Astrocyte (in vitro differentiated cells and primary cell): Measurements from ENCODE around the gene ARL4A. TPM values are rescaled to one million over a fixed set of nuclear protein-coding genes. Genes with fewer than 3 reads are reported as not detected.

Experiments used
- DNase-seq: peaks from one replicate; pipeline ENCODE4 v3.0.0-alpha.2; 2010; ENCODE audit warnings: low read depth
- FAIRE-seq: peaks from 2 replicates; lab custom pipeline; 2011; peaks lifted over from hg19 to GRCh38; lab: Jason Lieb, UNC
- H2AFZ ChIP-seq: 2 replicates; pipeline ENCODE4 v1.6.0; 2012; ENCODE audit warnings: low read depth, low read length, inconsistent platforms
- H3K27ac ChIP-seq: 2 replicates; pipeline ENCODE4 v1.5.1; 2011; ENCODE audit warnings: low read depth, low read length, inconsistent platforms
- H3K27me3 ChIP-seq: 2 replicates; pipeline ENCODE4 v1.6.0; 2011; ENCODE audit warnings: low read length, inconsistent platforms; ENCODE audit not compliant: insufficient read depth
- H3K36me3 ChIP-seq: 2 replicates; pipeline ENCODE4 v1.5.1; 2011; ENCODE audit warnings: low read length, inconsistent platforms; ENCODE audit not compliant: insufficient read depth
- H3K4me1 ChIP-seq: 2 replicates; pipeline ENCODE4 v1.5.1; 2011; ENCODE audit warnings: low read length, inconsistent platforms; ENCODE audit not compliant: insufficient read depth
- H3K4me2 ChIP-seq: 2 replicates; pipeline ENCODE4 v1.6.0; 2012; ENCODE audit warnings: low read length, inconsistent platforms
- H3K4me3 ChIP-seq: 2 replicates; pipeline ENCODE4 v1.5.1; 2011; ENCODE audit warnings: low read depth, mild to moderate bottlenecking, low read length, inconsistent platforms; ENCODE audit not compliant: insufficient read depth
- H3K79me2 ChIP-seq: 2 replicates; pipeline ENCODE4 v1.6.0; 2012; ENCODE audit warnings: mild to moderate bottlenecking, low read length, inconsistent platforms; ENCODE audit not compliant: insufficient read depth
- H3K9ac ChIP-seq: 2 replicates; pipeline ENCODE4 v1.6.0; 2012; ENCODE audit warnings: mild to moderate bottlenecking, low read length, inconsistent platforms
- H3K9me3 ChIP-seq: 2 replicates; pipeline ENCODE4 v1.5.1; 2012; ENCODE audit warnings: low read depth, mild to moderate bottlenecking, low read length, inconsistent platforms; ENCODE audit not compliant: insufficient read depth
- H4K20me1 ChIP-seq: 2 replicates; pipeline ENCODE4 v1.6.0; 2012; ENCODE audit warnings: low read length, inconsistent platforms; ENCODE audit not compliant: insufficient read depth
- H3K27ac Mint-ChIP-seq: one replicate; pipeline ENCODE4 v1.8.0; 2021; ENCODE audit warnings: mild to moderate bottlenecking, mixed read lengths; ENCODE audit not compliant: unreplicated experiment
- H3K27me3 Mint-ChIP-seq: one replicate; pipeline ENCODE4 v1.8.0; 2021; ENCODE audit warnings: low read depth, mixed read lengths; ENCODE audit not compliant: unreplicated experiment
- H3K36me3 Mint-ChIP-seq: one replicate; pipeline ENCODE4 v1.8.0; 2021; ENCODE audit warnings: low read depth, mixed read lengths; ENCODE audit not compliant: unreplicated experiment
- H3K4me1 Mint-ChIP-seq: one replicate; pipeline ENCODE4 v1.8.0; 2021; ENCODE audit warnings: low read depth, mixed read lengths; ENCODE audit not compliant: unreplicated experiment
- H3K4me3 Mint-ChIP-seq: one replicate; pipeline ENCODE4 v1.8.0; 2021; ENCODE audit warnings: mild to moderate bottlenecking, moderate library complexity, mixed read lengths; ENCODE audit not compliant: unreplicated experiment
- H3K9me3 Mint-ChIP-seq: one replicate; pipeline ENCODE4 v1.8.0; 2021; ENCODE audit warnings: mild to moderate bottlenecking, mixed read lengths; ENCODE audit not compliant: unreplicated experiment
- EZH2 ChIP-seq: IDR thresholded peaks from 2 replicates; pipeline ENCODE4 v1.6.1; 2012; ENCODE audit warnings: mild to moderate bottlenecking, low read length, inconsistent platforms; ENCODE audit not compliant: insufficient read depth
- total RNA-seq: library from RNA; stranded (reverse); gene quantifications from 2 replicates; pipeline ENCODE4 v1.2.1, GENCODE V29; 2021
- TF ChIP-seq, protein P1 (sequence below): IDR thresholded peaks from 2 replicates; pipeline ENCODE4 v1.5.1; 2011; ENCODE audit warnings: low read depth, mild to moderate bottlenecking, inconsistent platforms, low read length, moderate library complexity; ENCODE audit not compliant: insufficient read depth

The ARL4A gene
- total RNA-seq, 1 donor from 2014 or later: 34.6 TPM

DNA sequence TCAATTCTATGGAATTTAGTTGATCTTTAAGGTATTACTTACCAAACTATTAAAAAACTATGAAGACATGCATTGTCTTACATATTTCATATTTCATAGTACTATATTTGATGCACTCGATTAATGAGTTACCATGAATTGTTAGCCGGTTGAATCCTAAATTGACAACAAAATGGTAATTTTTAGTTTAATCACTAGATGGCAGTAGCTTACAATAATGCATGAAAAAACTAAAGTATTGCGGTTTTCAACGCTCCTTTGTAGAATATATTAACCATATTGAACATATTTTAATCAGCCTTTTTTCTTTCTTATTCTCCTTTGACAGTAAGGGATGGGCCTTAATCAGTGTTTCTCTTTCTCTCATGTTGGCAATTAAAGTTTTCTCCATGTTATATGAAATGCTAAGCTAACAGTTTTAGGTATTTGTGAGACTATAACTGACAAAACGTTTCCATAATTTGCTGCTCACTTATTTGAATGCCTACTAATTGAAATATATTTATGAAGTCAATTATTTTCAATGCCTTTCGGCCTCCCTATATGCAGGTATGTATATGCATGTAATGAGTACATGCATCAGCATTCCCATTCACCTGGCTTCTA is 48.5 kb upstream of the ARL4A start:
- no peak overlapping the region for H3K27ac Mint-ChIP-seq
- no peak overlapping the region for H2AFZ ChIP-seq

DNA sequence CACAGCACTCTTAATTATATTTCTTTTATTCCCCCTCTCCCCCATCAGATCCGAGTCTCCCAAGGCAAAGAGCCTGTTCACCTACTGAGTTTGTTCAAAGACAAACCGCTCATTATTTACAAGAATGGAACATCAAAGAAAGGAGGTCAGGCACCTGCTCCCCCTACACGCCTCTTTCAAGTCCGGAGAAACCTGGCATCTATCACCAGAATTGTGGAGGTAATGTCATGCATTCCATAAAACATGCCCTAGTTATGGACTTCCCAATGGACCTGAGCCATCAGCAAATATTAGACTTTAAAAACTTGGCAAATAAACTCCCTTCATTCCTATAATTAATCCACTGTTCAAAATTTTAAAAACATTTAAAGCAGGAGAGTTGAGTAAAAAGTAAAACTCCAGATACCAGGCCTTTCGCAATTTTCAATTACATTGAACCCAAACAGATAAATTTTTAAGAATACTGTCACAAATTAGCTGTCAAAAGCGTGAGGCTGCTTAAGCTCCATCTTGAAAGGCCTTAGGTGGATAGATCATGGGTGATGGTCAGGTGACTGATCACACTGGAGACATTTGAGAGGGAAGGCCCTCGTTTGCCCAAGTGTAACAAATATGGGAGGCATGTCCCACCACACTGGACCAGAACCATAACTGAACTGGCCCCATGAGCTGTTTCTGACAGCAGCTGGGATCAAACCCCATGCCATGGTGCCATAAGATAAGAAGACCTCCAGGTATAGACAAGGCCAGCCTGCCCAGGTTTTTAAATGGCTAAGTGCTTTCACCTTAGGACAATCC is 46.9 kb upstream of the ARL4A start:
- Histone ChIP-seq H3K27me3 (peaks cover 9% of the 10 kb centered on the region), H3K4me1 (peaks cover 4% of the 10 kb centered on the region), H3K4me3 (no peak overlapping the region), H2AFZ (no peak overlapping the region), H3K36me3 (no peaks in the 10 kb centered on the region), H4K20me1 (no peaks in the 10 kb centered on the region), H3K79me2 (no peaks in the 10 kb centered on the region), H3K9ac (no peak overlapping the region), H3K4me2 (no peak overlapping the region), H3K9me3 (no peaks in the 10 kb centered on the region), H3K27ac (no peak overlapping the region)
- H3K36me3 Mint-ChIP-seq: no peaks in the 10 kb centered on the region
- no peak for DNase-seq
- H3K27me3 Mint-ChIP-seq: no peaks in the 10 kb centered on the region
- FAIRE-seq: no peak
- H3K27ac Mint-ChIP-seq: peak overlapping the region; percentile 16
- peaks cover under 1% of the 10 kb centered on the region for H3K9me3 Mint-ChIP-seq
- peaks cover 6% of the 10 kb centered on the region for H3K4me1 Mint-ChIP-seq
- TF ChIP-seq, protein P1, sequence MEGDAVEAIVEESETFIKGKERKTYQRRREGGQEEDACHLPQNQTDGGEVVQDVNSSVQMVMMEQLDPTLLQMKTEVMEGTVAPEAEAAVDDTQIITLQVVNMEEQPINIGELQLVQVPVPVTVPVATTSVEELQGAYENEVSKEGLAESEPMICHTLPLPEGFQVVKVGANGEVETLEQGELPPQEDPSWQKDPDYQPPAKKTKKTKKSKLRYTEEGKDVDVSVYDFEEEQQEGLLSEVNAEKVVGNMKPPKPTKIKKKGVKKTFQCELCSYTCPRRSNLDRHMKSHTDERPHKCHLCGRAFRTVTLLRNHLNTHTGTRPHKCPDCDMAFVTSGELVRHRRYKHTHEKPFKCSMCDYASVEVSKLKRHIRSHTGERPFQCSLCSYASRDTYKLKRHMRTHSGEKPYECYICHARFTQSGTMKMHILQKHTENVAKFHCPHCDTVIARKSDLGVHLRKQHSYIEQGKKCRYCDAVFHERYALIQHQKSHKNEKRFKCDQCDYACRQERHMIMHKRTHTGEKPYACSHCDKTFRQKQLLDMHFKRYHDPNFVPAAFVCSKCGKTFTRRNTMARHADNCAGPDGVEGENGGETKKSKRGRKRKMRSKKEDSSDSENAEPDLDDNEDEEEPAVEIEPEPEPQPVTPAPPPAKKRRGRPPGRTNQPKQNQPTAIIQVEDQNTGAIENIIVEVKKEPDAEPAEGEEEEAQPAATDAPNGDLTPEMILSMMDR: no peak
- no peak for TF ChIP-seq EZH2
- no peak overlapping the region for H3K4me3 Mint-ChIP-seq

More for the DNA sequence above, 48.5 kb upstream of the ARL4A start:
- FAIRE-seq: peak; percentile 81
- Histone ChIP-seq H3K4me2 (no peak overlapping the region), H3K79me2 (no peaks in the 10 kb centered on the region), H3K4me3 (no peak overlapping the region), H3K9ac (no peak overlapping the region), H3K27me3 (peaks cover 9% of the 10 kb centered on the region), H3K27ac (no peak overlapping the region), H4K20me1 (no peaks in the 10 kb centered on the region), H3K36me3 (no peaks in the 10 kb centered on the region), H3K4me1 (peaks cover 4% of the 10 kb centered on the region), H3K9me3 (no peaks in the 10 kb centered on the region)
- TF ChIP-seq, protein P1: peak; percentile 51
- no peak for TF ChIP-seq EZH2
- no peak overlapping the region for H3K4me3 Mint-ChIP-seq
- peak; percentile 25 for DNase-seq
- no peaks in the 10 kb centered on the region for H3K36me3 Mint-ChIP-seq
- H3K27me3 Mint-ChIP-seq: no peaks in the 10 kb centered on the region
- H3K4me1 Mint-ChIP-seq: peaks cover 5% of the 10 kb centered on the region
- H3K9me3 Mint-ChIP-seq: no peaks in the 10 kb centered on the region
